GM23338 (cell line): ENCODE measurements around the gene BMAL1. TPM values are rescaled to one million over a fixed set of nuclear protein-coding genes. Genes with fewer than 3 reads are reported as not detected.

ENCODE experiments used
- ATAC-seq: fragments of 200-7000 bp; cut with Tn5 transposase; 3 replicates; pipeline ENCODE4 v1.9.1; 2020
- DNase-seq: peaks from one replicate; pipeline ENCODE4 v3.0.0-alpha.2; 2015; ENCODE audit warnings: low spot score
- H2AFZ ChIP-seq: fragments of 200-600 bp; sonication (generic); 2 replicates; pipeline ENCODE4 v1.8.0; 2016; ENCODE audit warnings: antibody characterized with exemption, mild to moderate bottlenecking, moderate library complexity
- H3F3A ChIP-seq: fragments of 200-600 bp; sonication (generic); replicated peaks from 2 replicates; pipeline ENCODE4 v1.8.0; 2017; ENCODE audit warnings: antibody characterized with exemption, mixed run types, low read depth
- H3K27ac ChIP-seq: fragments of 200-600 bp; sonication (generic); 2 replicates; pipeline ENCODE4 v1.6.1; 2016; ENCODE audit warnings: low read depth
- H3K27me3 ChIP-seq: fragments of 200-600 bp; sonication (generic); 2 replicates; pipeline ENCODE4 v1.8.0; 2016; ENCODE audit warnings: mild to moderate bottlenecking, mixed run types, moderate library complexity; ENCODE audit not compliant: insufficient read depth
- H3K36me3 ChIP-seq: fragments of 200-600 bp; sonication (generic); 2 replicates; pipeline ENCODE4 v1.8.0; 2016; ENCODE audit warnings: mild to moderate bottlenecking; ENCODE audit not compliant: insufficient read depth
- H3K4me1 ChIP-seq: fragments of 200-600 bp; sonication (generic); 2 replicates; pipeline ENCODE4 v1.8.0; 2016; ENCODE audit warnings: mild to moderate bottlenecking, moderate library complexity; ENCODE audit not compliant: insufficient read depth
- H3K4me2 ChIP-seq: fragments of 200-600 bp; sonication (generic); 2 replicates; pipeline ENCODE4 v1.7.1; 2017; ENCODE audit warnings: mixed run types
- H3K4me3 ChIP-seq: fragments of 200-600 bp; sonication (generic); 2 replicates; pipeline ENCODE4 v1.6.1; 2016; ENCODE audit warnings: mixed run types
- H3K79me2 ChIP-seq: fragments of 200-600 bp; sonication (generic); replicated peaks from 2 replicates; pipeline ENCODE4 v1.8.0; 2017; ENCODE audit warnings: mild to moderate bottlenecking; ENCODE audit not compliant: insufficient read depth
- H3K9me2 ChIP-seq: fragments of 200-600 bp; sonication (generic); 2 replicates; pipeline ENCODE4 v1.8.0; 2017; ENCODE audit not compliant: insufficient read depth
- H4K20me1 ChIP-seq: fragments of 200-600 bp; sonication (generic); replicated peaks from 2 replicates; pipeline ENCODE4 v1.8.0; 2017; ENCODE audit warnings: mild to moderate bottlenecking; ENCODE audit not compliant: insufficient read depth
- H3K27ac Mint-ChIP-seq: 2 replicates; pipeline ENCODE4 v1.8.0; 2020; ENCODE audit warnings: inconsistent platforms, mild to moderate bottlenecking, moderate library complexity, mixed read lengths
- H3K27me3 Mint-ChIP-seq: 3 replicates; pipeline ENCODE4 v1.8.0; 2022; ENCODE audit warnings: low read depth, mild to moderate bottlenecking, moderate library complexity, mixed read lengths, inconsistent platforms; ENCODE audit not compliant: insufficient read depth, poor library complexity
- H3K36me3 Mint-ChIP-seq: 3 replicates; pipeline ENCODE4 v1.8.0; 2021; ENCODE audit warnings: low read depth, mild to moderate bottlenecking, inconsistent platforms, moderate library complexity, mixed read lengths
- H3K4me1 Mint-ChIP-seq: 3 replicates; pipeline ENCODE4 v1.8.0; 2020; ENCODE audit warnings: mild to moderate bottlenecking, inconsistent platforms, mixed read lengths
- H3K4me3 Mint-ChIP-seq: 3 replicates; pipeline ENCODE4 v1.8.0; 2021; ENCODE audit warnings: moderate library complexity, mild to moderate bottlenecking, inconsistent platforms, mixed read lengths
- H3K9me3 Mint-ChIP-seq: 3 replicates; pipeline ENCODE4 v1.8.0; 2020; ENCODE audit warnings: moderate library complexity, mild to moderate bottlenecking, inconsistent platforms, mixed read lengths
- ZNF331 ChIP-seq: fragments of 250-450 bp; sonication (Bioruptor Pico); IDR thresholded peaks from 2 replicates; pipeline ENCODE4 v1.5.0; 2020; ENCODE audit warnings: low read depth, mild to moderate bottlenecking, moderate library complexity
- polyA plus RNA-seq: library from polyadenylated mRNA; unstranded; fragments of >200 nt; fragmentation: Nextera tagmentation; extraction: Ambion mirVana; gene quantifications from 2 replicates; pipeline ENCODE4 v1.2.1, GENCODE V29; 2016
- total RNA-seq: library from RNA; depleted of rRNA; stranded (reverse); fragments of >200 nt; shearing (Covaris generic); gene quantifications from 2 replicates; pipeline ENCODE4 v1.2.3, GENCODE V29; 2014
- TF ChIP-seq, protein P1 (sequence below): fragments of 250-450 bp; sonication (Bioruptor Pico); IDR thresholded peaks from 2 replicates; pipeline ENCODE4 v1.5.0; 2020; ENCODE audit warnings: mild to moderate bottlenecking, moderate library complexity
- TF ChIP-seq, protein P2 (sequence below), 2 experiments: fragments of 200-600 bp in 1 of 2; sonication (generic) in 1 of 2; conservative IDR thresholded peaks; 2 replicates each; pipeline versions ENCODE4 v1.5.1 to v1.6.1; 2016 to 2017; ENCODE audit warnings: antibody characterized with exemption in 2 of 2, low read depth in 2 of 2, mild to moderate bottlenecking in 2 of 2, moderate library complexity in 1 of 2
- TF ChIP-seq, protein P3 (sequence below): IDR thresholded peaks from one replicate; pipeline ENCODE4 v1.6.1; 2018; ENCODE audit warnings: antibody characterized with exemption; ENCODE audit not compliant: unreplicated experiment

The BMAL1 gene
- total and polyA plus RNA-seq, 2 experiments from 2014 or later, result 5.1 to 7.2 TPM

DNA sequence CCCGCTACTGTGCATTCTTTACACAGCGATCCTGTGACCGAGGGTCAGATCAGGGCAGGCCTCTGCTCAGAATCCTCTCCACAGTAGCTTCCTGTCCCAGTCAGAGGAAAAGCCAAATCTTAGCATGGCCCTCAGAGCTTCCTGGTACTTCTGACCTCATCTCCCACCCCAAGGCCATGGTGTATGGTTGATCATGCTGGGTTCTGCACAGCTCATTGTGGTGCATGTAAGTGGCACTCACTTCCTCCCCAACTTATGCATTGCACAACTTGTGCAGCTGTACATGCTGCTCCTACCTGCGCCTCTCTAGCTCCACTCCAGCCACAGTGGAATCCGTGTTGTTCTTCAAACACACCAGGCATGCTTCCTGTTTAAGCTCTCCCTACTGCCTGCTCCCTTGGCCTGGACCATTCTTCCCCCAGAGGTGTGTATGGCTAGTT, 20.3 kb downstream of the BMAL1 start (continued):
- no peak for TF ChIP-seq ZNF331 (CRISPR knock-in tag)
- TF ChIP-seq, protein P1, sequence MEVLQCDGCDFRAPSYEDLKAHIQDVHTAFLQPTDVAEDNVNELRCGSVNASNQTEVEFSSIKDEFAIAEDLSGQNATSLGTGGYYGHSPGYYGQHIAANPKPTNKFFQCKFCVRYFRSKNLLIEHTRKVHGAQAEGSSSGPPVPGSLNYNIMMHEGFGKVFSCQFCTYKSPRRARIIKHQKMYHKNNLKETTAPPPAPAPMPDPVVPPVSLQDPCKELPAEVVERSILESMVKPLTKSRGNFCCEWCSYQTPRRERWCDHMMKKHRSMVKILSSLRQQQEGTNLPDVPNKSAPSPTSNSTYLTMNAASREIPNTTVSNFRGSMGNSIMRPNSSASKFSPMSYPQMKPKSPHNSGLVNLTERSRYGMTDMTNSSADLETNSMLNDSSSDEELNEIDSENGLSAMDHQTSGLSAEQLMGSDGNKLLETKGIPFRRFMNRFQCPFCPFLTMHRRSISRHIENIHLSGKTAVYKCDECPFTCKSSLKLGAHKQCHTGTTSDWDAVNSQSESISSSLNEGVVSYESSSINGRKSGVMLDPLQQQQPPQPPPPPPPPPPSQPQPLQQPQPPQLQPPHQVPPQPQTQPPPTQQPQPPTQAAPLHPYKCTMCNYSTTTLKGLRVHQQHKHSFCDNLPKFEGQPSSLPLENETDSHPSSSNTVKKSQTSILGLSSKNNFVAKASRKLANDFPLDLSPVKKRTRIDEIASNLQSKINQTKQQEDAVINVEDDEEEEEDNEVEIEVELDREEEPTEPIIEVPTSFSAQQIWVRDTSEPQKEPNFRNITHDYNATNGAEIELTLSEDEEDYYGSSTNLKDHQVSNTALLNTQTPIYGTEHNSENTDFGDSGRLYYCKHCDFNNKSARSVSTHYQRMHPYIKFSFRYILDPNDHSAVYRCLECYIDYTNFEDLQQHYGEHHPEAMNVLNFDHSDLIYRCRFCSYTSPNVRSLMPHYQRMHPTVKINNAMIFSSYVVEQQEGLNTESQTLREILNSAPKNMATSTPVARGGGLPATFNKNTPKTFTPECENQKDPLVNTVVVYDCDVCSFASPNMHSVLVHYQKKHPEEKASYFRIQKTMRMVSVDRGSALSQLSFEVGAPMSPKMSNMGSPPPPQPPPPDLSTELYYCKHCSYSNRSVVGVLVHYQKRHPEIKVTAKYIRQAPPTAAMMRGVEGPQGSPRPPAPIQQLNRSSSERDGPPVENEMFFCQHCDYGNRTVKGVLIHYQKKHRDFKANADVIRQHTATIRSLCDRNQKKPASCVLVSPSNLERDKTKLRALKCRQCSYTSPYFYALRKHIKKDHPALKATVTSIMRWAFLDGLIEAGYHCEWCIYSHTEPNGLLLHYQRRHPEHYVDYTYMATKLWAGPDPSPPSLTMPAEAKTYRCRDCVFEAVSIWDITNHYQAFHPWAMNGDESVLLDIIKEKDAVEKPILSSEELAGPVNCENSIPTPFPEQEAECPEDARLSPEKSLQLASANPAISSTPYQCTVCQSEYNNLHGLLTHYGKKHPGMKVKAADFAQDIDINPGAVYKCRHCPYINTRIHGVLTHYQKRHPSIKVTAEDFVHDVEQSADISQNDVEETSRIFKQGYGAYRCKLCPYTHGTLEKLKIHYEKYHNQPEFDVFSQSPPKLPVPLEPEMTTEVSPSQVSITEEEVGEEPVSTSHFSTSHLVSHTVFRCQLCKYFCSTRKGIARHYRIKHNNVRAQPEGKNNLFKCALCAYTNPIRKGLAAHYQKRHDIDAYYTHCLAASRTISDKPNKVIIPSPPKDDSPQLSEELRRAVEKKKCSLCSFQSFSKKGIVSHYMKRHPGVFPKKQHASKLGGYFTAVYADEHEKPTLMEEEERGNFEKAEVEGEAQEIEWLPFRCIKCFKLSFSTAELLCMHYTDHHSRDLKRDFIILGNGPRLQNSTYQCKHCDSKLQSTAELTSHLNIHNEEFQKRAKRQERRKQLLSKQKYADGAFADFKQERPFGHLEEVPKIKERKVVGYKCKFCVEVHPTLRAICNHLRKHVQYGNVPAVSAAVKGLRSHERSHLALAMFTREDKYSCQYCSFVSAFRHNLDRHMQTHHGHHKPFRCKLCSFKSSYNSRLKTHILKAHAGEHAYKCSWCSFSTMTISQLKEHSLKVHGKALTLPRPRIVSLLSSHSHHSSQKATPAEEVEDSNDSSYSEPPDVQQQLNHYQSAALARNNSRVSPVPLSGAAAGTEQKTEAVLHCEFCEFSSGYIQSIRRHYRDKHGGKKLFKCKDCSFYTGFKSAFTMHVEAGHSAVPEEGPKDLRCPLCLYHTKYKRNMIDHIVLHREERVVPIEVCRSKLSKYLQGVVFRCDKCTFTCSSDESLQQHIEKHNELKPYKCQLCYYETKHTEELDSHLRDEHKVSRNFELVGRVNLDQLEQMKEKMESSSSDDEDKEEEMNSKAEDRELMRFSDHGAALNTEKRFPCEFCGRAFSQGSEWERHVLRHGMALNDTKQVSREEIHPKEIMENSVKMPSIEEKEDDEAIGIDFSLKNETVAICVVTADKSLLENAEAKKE (CRISPR knock-in tag), result no peak

DNA sequence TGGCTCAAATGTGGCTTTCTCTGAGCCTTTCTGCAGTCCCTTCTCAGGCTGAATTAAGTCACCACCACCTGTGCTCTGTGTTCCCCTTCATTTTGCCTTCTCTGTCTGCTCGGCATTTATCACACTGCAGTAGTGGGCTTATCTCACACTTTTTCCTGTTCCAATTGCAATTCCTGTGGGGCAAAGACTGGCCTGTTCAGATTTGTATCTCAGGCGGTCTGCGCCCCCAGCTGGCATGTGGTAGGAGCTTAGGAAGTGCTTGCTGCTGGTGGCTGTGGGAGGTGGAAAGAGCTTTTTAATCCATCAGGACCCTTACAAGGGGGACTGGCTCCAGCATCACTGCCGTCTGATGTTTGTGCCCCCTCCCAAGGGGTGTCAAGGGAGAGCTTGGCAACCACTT, 21.2 kb downstream of the BMAL1 start:
- Histone ChIP-seq H3K4me1 (no peaks in the 10 kb centered on the region), H3K36me3 (no peaks in the 10 kb centered on the region), H3F3A (no peaks in the 10 kb centered on the region), H4K20me1 (no peaks in the 10 kb centered on the region), H3K27me3 (no peaks in the 10 kb centered on the region), H2AFZ (no peak overlapping the region), H3K79me2 (no peaks in the 10 kb centered on the region), H3K9me2 (0 out of 2 replicates have a peak, but pooled peaks cover 2% of the 10 kb centered on the region), H3K27ac (no peak overlapping the region), H3K4me3 (no peak overlapping the region), H3K4me2 (no peak overlapping the region)
- no peak for ATAC-seq
- no peak overlapping the region for H3K4me3 Mint-ChIP-seq
- H3K9me3 Mint-ChIP-seq, result no peaks in the 10 kb centered on the region
- H3K4me1 Mint-ChIP-seq, result peaks cover 18% of the 10 kb centered on the region
- no peaks in the 10 kb centered on the region for H3K36me3 Mint-ChIP-seq
- H3K27ac Mint-ChIP-seq, result no peak overlapping the region
- peaks cover 3% of the 10 kb centered on the region for H3K27me3 Mint-ChIP-seq
- TF ChIP-seq, protein P2, sequence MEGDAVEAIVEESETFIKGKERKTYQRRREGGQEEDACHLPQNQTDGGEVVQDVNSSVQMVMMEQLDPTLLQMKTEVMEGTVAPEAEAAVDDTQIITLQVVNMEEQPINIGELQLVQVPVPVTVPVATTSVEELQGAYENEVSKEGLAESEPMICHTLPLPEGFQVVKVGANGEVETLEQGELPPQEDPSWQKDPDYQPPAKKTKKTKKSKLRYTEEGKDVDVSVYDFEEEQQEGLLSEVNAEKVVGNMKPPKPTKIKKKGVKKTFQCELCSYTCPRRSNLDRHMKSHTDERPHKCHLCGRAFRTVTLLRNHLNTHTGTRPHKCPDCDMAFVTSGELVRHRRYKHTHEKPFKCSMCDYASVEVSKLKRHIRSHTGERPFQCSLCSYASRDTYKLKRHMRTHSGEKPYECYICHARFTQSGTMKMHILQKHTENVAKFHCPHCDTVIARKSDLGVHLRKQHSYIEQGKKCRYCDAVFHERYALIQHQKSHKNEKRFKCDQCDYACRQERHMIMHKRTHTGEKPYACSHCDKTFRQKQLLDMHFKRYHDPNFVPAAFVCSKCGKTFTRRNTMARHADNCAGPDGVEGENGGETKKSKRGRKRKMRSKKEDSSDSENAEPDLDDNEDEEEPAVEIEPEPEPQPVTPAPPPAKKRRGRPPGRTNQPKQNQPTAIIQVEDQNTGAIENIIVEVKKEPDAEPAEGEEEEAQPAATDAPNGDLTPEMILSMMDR (conservative IDR thresholded peaks at IDR 0.05; ENCODE audit: low read depth in 2 of 2), result peak; percentile 8 to 22; a peak in 1 of 4 replicates
- TF ChIP-seq, protein P3, sequence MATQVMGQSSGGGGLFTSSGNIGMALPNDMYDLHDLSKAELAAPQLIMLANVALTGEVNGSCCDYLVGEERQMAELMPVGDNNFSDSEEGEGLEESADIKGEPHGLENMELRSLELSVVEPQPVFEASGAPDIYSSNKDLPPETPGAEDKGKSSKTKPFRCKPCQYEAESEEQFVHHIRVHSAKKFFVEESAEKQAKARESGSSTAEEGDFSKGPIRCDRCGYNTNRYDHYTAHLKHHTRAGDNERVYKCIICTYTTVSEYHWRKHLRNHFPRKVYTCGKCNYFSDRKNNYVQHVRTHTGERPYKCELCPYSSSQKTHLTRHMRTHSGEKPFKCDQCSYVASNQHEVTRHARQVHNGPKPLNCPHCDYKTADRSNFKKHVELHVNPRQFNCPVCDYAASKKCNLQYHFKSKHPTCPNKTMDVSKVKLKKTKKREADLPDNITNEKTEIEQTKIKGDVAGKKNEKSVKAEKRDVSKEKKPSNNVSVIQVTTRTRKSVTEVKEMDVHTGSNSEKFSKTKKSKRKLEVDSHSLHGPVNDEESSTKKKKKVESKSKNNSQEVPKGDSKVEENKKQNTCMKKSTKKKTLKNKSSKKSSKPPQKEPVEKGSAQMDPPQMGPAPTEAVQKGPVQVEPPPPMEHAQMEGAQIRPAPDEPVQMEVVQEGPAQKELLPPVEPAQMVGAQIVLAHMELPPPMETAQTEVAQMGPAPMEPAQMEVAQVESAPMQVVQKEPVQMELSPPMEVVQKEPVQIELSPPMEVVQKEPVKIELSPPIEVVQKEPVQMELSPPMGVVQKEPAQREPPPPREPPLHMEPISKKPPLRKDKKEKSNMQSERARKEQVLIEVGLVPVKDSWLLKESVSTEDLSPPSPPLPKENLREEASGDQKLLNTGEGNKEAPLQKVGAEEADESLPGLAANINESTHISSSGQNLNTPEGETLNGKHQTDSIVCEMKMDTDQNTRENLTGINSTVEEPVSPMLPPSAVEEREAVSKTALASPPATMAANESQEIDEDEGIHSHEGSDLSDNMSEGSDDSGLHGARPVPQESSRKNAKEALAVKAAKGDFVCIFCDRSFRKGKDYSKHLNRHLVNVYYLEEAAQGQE, result no peak
- no peak for DNase-seq
